Spleen (tissue), 7 donors: ENCODE results near the gene KLF13.

Experiments
- CTCF ChIP-seq, 11 experiments: fragments of 200-600 bp in 7 of 11; fragments of 450-650 bp in 4 of 11; sonication (generic) in 4 of 11; IDR thresholded peaks in 8 of 11; conservative IDR thresholded peaks in 3 of 11; 1 replicate in 7 of 11; 2 replicates in 4 of 11; pipeline versions ENCODE4 v1.4.0 to v1.8.0; 2016 to 2021; ENCODE audit warnings: antibody characterized with exemption in 11 of 11, inconsistent platforms in 4 of 11, mild to moderate bottlenecking in 1 of 11
- POLR2A ChIP-seq, 3 donors: fragments of 450-650 bp; IDR thresholded peaks; one replicate each; pipeline ENCODE4 v1.5.1; 2017; ENCODE audit warnings: antibody characterized with exemption in 3 of 3, mild to moderate bottlenecking in 1 of 3
- POLR2AphosphoS5 ChIP-seq, 3 donors: sonication (generic); formaldehyde crosslinking; IDR thresholded peaks; one replicate each; pipeline ENCODE4 v1.5.1; 2017; ENCODE audit warnings: antibody characterized with exemption in 3 of 3
- donor health status: DM: no; HTN: no; CAD: no; lungs with moderate emphysema.
- donor health status: DM: no; HTN: no; CAD: no.
- donor health status: DM: no; HTN: no; CAD: no.

GRCh38 chr15:31328969-31329639 is 2.5 kb downstream of the KLF13 start:
- no peak for TF ChIP-seq CTCF (IDR thresholded peaks at IDR 0.05 in 8 of 11, conservative IDR thresholded peaks at IDR 0.05 in 3 of 11)
- peak in 1 of 3 donors; percentile 30 for TF ChIP-seq POLR2AphosphoS5 (IDR thresholded peaks at IDR 0.05)
- no peak for TF ChIP-seq POLR2A (IDR thresholded peaks at IDR 0.05)
